ENCODE measurements around the gene ZNF79.

Gene ZNF79

GRCh38 chr9:127386981-127387380 is 37.2 kb upstream of the ZNF79 start:
- Histone ChIP-seq H3K4me3 (no peak overlapping the region), H3K27ac (no peak overlapping the region)
- peak; percentile 47 for DNase-seq (ENCODE audit: low spot score)
- no peak for TF ChIP-seq CTCF (IDR thresholded peaks at IDR 0.05)

- DNase-seq (ENCODE audit: low spot score) = peak; percentile 76
- Histone ChIP-seq H3K4me3 (no peak overlapping the region), H3K27ac (peak overlapping the region in 1 of 2 donors; percentile 56)
- no peak for TF ChIP-seq CTCF (IDR thresholded peaks at IDR 0.05)
These were observed 35.9 kb upstream of the ZNF79 start for GRCh38 chr9:127388037-127388855.

- peak; percentile 52 for DNase-seq (ENCODE audit: low spot score)
- Histone ChIP-seq H3K27ac (peak overlapping the region in 1 of 2 donors; percentile 56), H3K4me3 (no peak overlapping the region)
- TF ChIP-seq CTCF (IDR thresholded peaks at IDR 0.05) = no peak
These were observed 35.3 kb upstream of the ZNF79 start for GRCh38 chr9:127388856-127389238.

- H3K27ac ChIP-seq = peak overlapping the region in 1 of 2 donors; percentile 56
- peak; percentile 33 for DNase-seq (ENCODE audit: low spot score)
- no peak overlapping the region for H3K4me3 ChIP-seq
- TF ChIP-seq CTCF (IDR thresholded peaks at IDR 0.05) = no peak
These were observed 34.6 kb upstream of the ZNF79 start for GRCh38 chr9:127389381-127390247.

- no peak for DNase-seq (ENCODE audit: low spot score)
These were observed 34.0 kb upstream of the ZNF79 start for GRCh38 chr9:127390248-127390545.

GRCh38 chr9:127390563-127390962 is 33.6 kb upstream of the ZNF79 start:
- no peak for TF ChIP-seq CTCF (IDR thresholded peaks at IDR 0.05)
- DNase-seq (ENCODE audit: low spot score) = peak; percentile 45
- H3K27ac ChIP-seq = no peak overlapping the region
- H3K4me3 ChIP-seq = no peak overlapping the region

More at GRCh38 chr9:127390248-127390545, 34.0 kb upstream of the ZNF79 start:
- Histone ChIP-seq H3K27ac (no peak overlapping the region), H3K4me3 (no peak overlapping the region)
- no peak for TF ChIP-seq CTCF (IDR thresholded peaks at IDR 0.05)
